Neural cell (in vitro differentiated cells): ENCODE results near the gene PALD1.

Experiments used
- EP300 ChIP-seq: fragments of 450-650 bp; conservative IDR thresholded peaks from 2 replicates; pipeline ENCODE4 v1.6.1; 2014; ENCODE audit warnings: antibody characterized with exemption, mild to moderate bottlenecking, moderate library complexity; ENCODE audit not compliant: poor library complexity, severe bottlenecking
- RAD21 ChIP-seq: fragments of 450-650 bp; conservative IDR thresholded peaks from 2 replicates; pipeline ENCODE4 v1.6.1; 2014; ENCODE audit warnings: antibody characterized with exemption, mild to moderate bottlenecking, moderate library complexity
- REST ChIP-seq: IDR thresholded peaks from 2 replicates; pipeline ENCODE4 v1.6.1; 2012; ENCODE audit warnings: borderline replicate concordance
- SMC3 ChIP-seq: fragments of 450-650 bp; conservative IDR thresholded peaks from 2 replicates; pipeline ENCODE4 v1.6.1; 2014; ENCODE audit warnings: antibody characterized with exemption, mild to moderate bottlenecking, moderate library complexity; ENCODE audit not compliant: poor library complexity
- TAF1 ChIP-seq: IDR thresholded peaks from 2 replicates; pipeline ENCODE4 v1.6.1; 2012; ENCODE audit warnings: low read depth
- TF ChIP-seq, protein P1 (sequence below): fragments of 450-650 bp; IDR thresholded peaks from 2 replicates; pipeline ENCODE4 v1.5.1; 2014; ENCODE audit warnings: antibody characterized with exemption, mild to moderate bottlenecking, moderate library complexity; ENCODE audit not compliant: poor library complexity, severe bottlenecking

DNA sequence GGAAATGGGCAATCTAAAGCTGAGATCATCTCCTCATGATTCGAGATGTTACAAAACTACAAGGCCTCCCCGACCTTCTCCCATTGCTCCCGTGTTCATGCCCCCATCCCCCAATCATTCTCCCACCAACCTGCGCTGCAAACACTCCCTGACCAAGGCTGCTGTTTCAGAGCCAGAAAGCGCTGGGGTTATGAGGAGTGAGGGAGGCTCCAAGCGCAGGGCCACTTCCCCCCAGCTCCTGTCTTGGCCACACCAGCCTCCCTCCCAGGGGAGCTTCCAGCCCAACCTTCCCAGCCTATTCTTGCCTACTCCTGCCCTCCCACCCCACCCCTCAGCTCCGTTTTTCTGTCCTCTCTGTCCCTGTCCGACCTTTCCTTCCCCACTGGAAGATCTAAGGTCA, 22.4 kb upstream of the PALD1 start:
- TF ChIP-seq REST = no peak
- TF ChIP-seq, protein P1, sequence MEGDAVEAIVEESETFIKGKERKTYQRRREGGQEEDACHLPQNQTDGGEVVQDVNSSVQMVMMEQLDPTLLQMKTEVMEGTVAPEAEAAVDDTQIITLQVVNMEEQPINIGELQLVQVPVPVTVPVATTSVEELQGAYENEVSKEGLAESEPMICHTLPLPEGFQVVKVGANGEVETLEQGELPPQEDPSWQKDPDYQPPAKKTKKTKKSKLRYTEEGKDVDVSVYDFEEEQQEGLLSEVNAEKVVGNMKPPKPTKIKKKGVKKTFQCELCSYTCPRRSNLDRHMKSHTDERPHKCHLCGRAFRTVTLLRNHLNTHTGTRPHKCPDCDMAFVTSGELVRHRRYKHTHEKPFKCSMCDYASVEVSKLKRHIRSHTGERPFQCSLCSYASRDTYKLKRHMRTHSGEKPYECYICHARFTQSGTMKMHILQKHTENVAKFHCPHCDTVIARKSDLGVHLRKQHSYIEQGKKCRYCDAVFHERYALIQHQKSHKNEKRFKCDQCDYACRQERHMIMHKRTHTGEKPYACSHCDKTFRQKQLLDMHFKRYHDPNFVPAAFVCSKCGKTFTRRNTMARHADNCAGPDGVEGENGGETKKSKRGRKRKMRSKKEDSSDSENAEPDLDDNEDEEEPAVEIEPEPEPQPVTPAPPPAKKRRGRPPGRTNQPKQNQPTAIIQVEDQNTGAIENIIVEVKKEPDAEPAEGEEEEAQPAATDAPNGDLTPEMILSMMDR = no peak
- TF ChIP-seq TAF1 = no peak
- no peak for TF ChIP-seq EP300
- no peak for TF ChIP-seq RAD21
- no peak for TF ChIP-seq SMC3
